Fibroblast of skin of abdomen (primary cell): Measurements from ENCODE around the gene TMEM181. TPM values are rescaled to one million over a fixed set of nuclear protein-coding genes. Genes with fewer than 3 reads are reported as not detected.
A peak's percentile ranks its signal among the peaks of the same experiment; 100 is the strongest.
"Not testable (repeated sequence)": the region's sequence is repeated elsewhere in the genome, so short reads cannot be mapped to it uniquely, and the experiment has no call there.

ENCODE experiments used
- DNase-seq: peaks from one replicate; pipeline ENCODE4 v3.0.0-alpha.2; 2013
- polyA plus RNA-seq, 2 experiments: library from polyadenylated mRNA; unstranded; fragments of 120-200 nt; gene quantifications; one replicate each; pipeline ENCODE4 v1.2.1, GENCODE V29; 2013; ENCODE audit not compliant: insufficient read length in 2 of 2

TMEM181 gene, protein sequence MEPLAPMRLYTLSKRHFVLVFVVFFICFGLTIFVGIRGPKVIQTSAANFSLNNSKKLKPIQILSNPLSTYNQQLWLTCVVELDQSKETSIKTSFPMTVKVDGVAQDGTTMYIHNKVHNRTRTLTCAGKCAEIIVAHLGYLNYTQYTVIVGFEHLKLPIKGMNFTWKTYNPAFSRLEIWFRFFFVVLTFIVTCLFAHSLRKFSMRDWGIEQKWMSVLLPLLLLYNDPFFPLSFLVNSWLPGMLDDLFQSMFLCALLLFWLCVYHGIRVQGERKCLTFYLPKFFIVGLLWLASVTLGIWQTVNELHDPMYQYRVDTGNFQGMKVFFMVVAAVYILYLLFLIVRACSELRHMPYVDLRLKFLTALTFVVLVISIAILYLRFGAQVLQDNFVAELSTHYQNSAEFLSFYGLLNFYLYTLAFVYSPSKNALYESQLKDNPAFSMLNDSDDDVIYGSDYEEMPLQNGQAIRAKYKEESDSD
- polyA plus RNA-seq (2013, experiment 1 of 2; ENCODE audit: insufficient read length), result 28.8 TPM
- 28.1 TPM for polyA plus RNA-seq (2013, experiment 2 of 2; ENCODE audit: insufficient read length)

GRCh38 chr6:158559895-158560835 is at the start of gene TMEM181:
TSS of gene TMEM181 (plus strand) at chr6:158560091. CDS start at chr6:158560225, 134 bp downstream.
- peak; percentile 88 for DNase-seq

DNA sequence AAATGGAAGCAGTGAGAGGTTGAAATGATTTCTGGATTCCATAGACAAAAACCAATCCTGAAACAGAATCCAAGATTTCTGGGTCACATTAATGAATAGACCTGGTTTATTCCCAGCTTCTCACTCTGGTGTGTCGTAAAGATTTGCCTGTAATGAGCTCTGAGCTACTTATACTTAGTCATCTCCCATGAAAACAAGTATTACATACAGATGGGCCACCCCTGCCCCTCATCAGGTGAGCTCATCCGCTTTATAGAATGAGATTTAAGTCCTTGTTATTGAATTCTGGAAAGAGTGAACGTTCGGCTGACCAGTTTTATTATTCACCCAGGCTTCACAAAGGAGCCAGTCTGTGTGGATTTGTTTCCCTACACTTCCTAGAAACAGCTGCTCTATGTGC is 47.1 kb upstream of the TMEM181 start:
- no peak for DNase-seq

GRCh38 chr6:158514176-158514575 is 45.7 kb upstream of the TMEM181 start:
- no peak for DNase-seq

DNA sequence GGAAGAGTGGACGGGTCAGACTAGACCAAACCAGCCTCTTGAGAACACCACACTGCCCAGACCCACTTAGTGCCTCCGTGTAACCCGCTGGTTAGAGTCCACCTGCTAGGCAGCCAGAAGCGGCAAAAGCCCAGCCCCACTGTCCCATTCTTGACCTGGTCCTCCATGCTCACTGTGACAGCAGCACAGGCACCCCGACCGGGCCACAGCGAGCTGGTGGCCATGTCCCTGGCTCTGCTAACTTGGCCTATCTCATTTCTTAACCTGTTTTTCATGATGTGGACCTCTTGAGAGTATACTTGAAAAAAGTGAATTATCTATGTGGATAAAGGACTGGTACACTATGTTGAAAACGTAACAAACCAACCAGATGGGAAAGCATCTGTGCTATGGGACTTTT is 44.9 kb upstream of the TMEM181 start:
- no peak for DNase-seq

- no peak for DNase-seq
Measured at GRCh38 chr6:158516098-158516497, 43.8 kb upstream of the TMEM181 start.

DNA sequence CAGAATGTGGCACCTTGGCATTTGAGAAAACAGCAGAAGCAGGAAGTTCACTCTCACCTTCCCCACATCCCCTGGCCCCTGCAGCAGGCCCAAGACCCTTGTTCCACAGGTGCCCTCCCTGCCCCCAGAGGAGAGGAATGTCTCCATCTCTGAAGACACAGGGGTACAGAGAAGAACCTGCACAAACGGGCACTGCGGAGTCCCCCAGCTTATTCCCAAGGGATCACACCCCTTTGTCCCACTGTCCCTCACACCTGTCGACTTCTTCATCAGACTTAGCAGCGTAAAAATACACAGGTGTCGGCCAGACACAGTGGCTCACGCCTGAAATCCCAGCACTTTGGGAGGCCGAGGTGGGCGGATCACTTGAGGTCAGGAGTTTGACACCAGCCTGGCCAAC is 42.9 kb upstream of the TMEM181 start:
- no peak for DNase-seq

GRCh38 chr6:158517581-158517980 is 42.3 kb upstream of the TMEM181 start:
- DNase-seq, result no peak

DNA sequence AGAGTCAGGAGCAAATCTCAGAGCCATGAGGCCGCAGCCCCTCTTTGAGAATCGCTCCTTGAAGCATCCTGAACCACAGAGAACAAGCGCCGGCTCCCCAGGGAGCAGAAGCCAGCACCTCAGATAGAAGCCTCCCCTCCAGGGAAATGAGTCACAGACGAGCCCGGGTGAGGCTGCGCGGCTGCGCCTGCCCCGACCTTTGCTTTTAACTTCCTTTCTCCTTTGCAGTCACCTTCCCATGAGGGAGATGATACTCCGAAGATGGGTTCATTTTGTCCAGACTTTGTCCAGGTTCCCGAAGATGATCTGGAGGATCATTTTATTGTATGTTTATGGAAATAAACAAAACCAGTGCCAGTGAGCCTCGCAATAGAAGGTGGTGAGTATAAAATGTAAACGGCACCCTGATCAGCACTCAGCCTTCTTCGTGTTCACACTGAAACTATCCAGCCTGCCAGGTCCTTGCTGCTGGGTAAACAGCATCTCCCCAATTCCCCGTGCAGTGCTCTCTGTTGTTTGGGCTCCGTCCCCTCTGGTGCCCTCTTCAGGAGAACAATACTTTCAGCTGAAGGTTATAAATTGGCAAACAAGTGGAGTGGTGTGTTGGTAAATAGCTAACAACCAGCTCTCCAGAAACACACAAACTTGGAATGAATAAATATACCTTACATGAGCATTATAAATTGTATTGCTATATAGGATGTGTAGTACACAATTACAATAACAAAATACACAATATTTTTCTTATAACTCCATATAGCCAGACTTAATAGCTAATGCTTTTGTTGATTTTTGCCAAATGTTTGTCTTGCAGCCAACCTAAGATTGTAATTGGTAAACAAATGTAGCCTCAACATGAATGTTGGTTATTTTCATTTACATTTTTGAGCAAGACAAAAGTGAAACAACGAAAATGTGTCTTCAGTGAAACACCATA is 41.4 kb upstream of the TMEM181 start:
- peak; percentile 71 for DNase-seq

DNA sequence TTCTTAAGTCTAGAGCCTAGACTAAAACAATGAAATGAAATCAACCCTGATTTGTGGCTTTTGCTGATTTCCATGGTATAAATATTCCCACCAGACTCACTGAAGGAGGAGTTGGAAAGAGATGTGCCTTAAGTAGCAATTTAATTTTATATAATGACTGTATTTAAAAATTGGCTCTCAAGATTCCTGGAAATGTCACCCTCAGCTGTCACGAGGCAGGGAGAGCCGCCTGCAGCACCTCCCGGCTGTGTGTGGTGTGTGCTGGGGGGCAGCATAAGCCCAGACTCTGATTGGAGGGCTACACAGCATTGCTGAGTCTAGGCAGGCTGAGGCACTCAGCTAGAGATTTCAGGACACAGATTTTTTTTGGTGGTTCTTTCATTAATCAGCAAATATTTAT is 40.6 kb upstream of the TMEM181 start:
- DNase-seq, result no peak

GRCh38 chr6:158519761-158520160 is 40.1 kb upstream of the TMEM181 start:
- no peak for DNase-seq

DNA sequence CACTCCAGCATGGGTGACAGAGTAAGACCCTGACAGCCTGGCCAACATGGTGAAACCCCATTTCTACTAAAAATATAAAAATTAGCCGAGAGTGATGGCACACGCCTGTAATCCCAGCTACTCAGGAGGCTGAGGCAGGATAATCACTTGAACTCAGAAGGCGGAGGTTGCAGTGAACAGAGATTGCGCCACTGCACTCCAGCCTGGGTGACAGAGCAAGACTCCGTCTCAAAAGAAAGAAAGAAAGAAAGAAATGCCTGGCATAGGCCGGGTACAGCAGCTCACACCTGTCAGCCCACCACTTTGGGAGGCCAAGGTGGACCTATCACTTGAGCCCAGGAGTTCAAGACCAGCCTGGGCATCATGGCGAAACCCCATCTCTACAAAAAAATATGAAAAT is 38.9 kb upstream of the TMEM181 start:
- DNase-seq, result not testable (repeated sequence)

GRCh38 chr6:158521759-158522158 is 38.1 kb upstream of the TMEM181 start:
- DNase-seq, result no peak

GRCh38 chr6:158522616-158523015 is 37.3 kb upstream of the TMEM181 start:
- no peak for DNase-seq

GRCh38 chr6:158524311-158524710 is 35.6 kb upstream of the TMEM181 start:
- DNase-seq, result no peak

DNA sequence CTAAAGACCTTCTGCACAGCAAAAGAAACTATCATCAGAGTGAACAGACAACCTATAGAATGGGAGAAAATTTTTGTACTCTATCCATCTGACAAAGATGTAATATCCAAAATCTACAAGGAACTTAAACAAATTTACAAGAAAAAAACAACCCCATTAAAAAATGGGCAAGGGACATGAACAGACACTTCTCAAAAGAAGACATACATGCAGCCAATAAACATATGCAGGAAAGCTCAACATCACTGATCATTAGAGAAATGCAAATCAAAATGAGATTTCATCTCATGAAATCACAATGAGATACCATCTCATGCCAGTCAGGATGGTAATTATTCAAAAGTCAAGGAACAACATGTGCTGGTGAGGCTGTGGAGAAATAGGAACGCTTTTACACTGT is 32.0 kb upstream of the TMEM181 start:
- not testable (repeated sequence) for DNase-seq

GRCh38 chr6:158528826-158529225 is 31.1 kb upstream of the TMEM181 start:
- DNase-seq, result no peak

DNA sequence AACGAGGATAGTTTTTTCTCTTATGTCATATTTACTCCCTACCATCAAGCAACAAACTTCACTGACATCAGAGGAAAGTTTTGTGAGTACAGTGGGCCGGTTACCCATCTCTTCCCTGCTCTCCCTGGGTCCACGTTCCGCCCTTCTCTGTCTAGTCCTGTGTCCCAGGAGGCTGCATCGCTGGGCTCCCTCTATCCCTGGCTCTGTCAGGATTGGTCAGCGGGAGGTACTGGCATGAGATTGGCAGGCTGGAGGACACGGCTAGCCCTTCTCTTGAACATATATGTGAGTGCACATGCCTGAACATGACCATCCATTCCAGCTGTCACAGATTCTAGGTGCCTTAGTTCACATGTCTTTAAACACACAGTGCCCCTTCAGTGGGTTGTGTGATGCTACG is 30.3 kb upstream of the TMEM181 start:
- no peak for DNase-seq

GRCh38 chr6:158531566-158531965 is 28.3 kb upstream of the TMEM181 start:
- DNase-seq, result no peak

DNA sequence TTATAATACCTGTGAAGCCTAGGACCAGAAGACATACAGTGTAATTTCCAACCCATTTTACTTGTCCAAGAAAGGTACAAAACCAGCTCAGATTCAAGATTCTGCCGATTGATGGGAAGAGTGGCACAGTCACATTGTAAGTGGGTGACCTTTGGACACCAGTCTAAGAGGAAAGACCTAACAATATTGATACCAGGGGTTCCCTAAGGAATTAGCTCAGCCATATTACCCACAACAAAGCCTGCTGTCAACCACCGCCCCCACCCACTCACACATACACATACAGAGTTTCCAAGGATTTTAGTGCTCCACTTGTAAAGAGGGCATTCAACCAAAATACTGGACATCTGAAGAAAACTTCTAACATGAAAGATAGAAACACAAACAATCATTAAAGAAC is 27.9 kb upstream of the TMEM181 start:
- no peak for DNase-seq

DNA sequence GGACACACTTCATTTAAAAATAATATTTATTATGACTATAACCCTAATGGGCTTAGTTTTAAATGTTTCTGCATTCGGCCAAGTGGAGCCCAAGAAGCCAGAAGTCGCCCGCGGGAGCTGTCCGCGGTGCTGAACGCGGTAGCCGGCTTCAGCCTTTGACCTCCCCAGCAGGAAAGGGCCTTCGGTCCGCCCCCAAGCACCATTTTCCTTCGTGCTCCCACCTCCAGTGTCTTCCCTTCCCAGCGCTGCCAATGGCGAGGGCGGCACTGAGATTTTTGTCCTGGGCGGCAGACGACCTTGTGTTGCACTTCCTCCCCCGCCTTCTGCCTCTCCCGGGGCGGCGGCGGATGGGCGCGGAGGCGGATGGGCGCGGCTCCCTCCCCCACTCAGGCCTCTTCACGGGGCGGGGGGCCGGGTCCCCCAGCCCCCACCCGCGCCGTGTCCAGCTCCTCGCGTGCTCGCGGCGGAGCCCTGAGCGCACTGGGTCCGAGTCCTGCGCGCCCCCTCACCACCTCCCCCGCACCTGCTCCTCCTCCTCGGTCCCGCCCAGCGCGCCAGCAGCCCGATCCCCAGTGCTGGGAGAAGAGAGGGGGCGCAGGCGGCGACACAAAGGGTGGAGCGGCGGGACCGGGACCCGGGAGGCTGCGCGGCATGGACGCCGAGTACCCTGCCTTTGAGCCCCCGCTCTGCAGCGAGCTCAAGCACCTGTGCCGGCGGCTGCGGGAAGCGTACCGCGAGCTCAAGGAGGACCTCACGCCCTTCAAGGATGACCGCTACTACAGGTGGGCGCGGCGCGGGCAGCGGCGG is 23.6 kb upstream of the TMEM181 start:
- DNase-seq, result peak; percentile 67
